ENCODE results near the gene PDXK. TPM values are rescaled to one million over a fixed set of nuclear protein-coding genes. Genes with fewer than 3 reads are reported as not detected.

The PDXK gene
- total RNA-seq, 1 donor from 2014 or later, result 72.0 TPM

DNA sequence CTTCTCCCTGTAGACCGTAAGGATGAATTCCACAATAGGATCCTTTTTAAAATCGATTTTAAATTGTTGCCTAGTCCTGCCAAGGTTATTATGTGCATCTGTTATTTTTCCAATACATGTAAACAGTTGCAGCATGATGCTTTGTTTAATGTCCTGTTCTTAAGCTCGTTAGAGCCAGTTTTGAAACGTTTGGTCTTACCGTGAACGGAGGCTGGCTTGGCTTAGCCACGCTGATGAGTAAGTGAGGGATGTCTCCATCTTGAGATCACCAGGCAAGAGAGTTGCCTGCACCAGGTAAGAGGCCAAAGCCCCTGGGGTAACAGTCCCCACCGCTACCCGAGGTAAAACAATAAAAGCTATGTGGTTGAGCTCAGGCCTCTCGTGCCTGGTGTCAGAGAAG is 39.9 kb downstream of the PDXK start:
- Mint-ChIP-seq H3K36me3 (ENCODE audit: low read depth, unreplicated experiment) (peaks cover 21% of the 10 kb centered on the region), H3K27ac (ENCODE audit: unreplicated experiment) (no peak overlapping the region), H3K9me3 (ENCODE audit: unreplicated experiment) (no peaks in the 10 kb centered on the region), H3K4me1 (ENCODE audit: unreplicated experiment) (no peaks in the 10 kb centered on the region), H3K4me3 (ENCODE audit: unreplicated experiment) (no peak overlapping the region), H3K27me3 (ENCODE audit: unreplicated experiment) (peaks cover 6% of the 10 kb centered on the region)
- TF ChIP-seq, protein P1, sequence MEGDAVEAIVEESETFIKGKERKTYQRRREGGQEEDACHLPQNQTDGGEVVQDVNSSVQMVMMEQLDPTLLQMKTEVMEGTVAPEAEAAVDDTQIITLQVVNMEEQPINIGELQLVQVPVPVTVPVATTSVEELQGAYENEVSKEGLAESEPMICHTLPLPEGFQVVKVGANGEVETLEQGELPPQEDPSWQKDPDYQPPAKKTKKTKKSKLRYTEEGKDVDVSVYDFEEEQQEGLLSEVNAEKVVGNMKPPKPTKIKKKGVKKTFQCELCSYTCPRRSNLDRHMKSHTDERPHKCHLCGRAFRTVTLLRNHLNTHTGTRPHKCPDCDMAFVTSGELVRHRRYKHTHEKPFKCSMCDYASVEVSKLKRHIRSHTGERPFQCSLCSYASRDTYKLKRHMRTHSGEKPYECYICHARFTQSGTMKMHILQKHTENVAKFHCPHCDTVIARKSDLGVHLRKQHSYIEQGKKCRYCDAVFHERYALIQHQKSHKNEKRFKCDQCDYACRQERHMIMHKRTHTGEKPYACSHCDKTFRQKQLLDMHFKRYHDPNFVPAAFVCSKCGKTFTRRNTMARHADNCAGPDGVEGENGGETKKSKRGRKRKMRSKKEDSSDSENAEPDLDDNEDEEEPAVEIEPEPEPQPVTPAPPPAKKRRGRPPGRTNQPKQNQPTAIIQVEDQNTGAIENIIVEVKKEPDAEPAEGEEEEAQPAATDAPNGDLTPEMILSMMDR (IDR thresholded peaks at IDR 0.05; ENCODE audit: unreplicated experiment), result no peak
- no peak for DNase-seq (ENCODE audit: low spot score)

DNA sequence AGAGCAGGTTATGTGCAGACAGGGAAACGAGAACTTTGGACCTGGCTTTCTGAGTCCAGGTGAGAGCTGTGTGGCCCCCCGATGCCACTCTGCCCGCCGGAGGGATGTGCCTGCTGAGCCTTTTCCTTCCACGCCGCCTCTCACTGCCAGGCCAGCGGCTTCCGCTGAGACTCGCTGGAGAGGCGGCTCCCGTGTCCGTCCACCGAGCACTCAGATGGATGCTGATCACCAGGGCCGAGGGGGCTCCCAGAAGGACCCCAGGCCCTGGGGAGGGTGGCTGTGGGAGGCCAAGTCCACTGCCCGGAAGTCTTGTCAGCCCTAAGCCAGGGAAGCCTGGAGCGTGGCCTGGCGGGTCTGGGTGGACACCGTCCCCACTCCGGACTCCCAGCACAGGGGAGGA is 40.7 kb downstream of the PDXK start:
- Mint-ChIP-seq H3K4me1 (ENCODE audit: unreplicated experiment) (no peaks in the 10 kb centered on the region), H3K4me3 (ENCODE audit: unreplicated experiment) (no peak overlapping the region), H3K9me3 (ENCODE audit: unreplicated experiment) (no peaks in the 10 kb centered on the region), H3K27me3 (ENCODE audit: unreplicated experiment) (peaks cover 7% of the 10 kb centered on the region), H3K36me3 (ENCODE audit: low read depth, unreplicated experiment) (peaks cover 16% of the 10 kb centered on the region), H3K27ac (ENCODE audit: unreplicated experiment) (no peak overlapping the region)
- DNase-seq (ENCODE audit: low spot score), result no peak
- TF ChIP-seq, protein P1 (IDR thresholded peaks at IDR 0.05; ENCODE audit: unreplicated experiment), result no peak

DNA sequence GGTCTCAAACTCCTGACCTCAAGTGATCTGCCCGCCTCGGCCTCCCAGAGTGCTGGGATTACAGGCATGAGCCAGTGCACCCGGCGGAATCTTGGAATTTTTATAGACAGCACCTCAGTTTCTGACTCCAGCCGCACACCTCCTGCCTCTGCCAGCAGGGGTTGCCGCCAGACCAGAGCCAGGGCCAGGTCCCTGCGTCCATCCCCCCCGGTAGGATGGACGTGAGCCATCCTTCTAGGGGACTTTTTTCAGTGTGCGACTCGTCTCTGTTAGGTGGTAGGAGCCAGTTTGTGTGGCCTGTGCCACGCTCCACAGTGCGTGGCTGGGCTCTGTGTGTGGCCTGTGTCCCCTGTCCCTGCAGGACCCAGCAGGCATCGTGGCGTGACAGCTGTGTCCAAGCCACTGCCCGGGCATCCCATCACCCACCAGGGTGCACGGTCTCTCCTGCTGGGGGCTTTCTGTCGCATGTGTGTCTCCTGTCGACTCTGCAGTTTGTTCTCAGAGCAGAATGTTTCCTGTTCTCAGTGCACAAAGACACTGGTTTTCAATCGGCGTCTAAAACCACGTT is 41.5 kb downstream of the PDXK start:
- TF ChIP-seq, protein P1 (IDR thresholded peaks at IDR 0.05; ENCODE audit: unreplicated experiment), result no peak
- Mint-ChIP-seq H3K9me3 (ENCODE audit: unreplicated experiment) (no peaks in the 10 kb centered on the region), H3K27me3 (ENCODE audit: unreplicated experiment) (peaks cover 7% of the 10 kb centered on the region), H3K36me3 (ENCODE audit: low read depth, unreplicated experiment) (peaks cover 16% of the 10 kb centered on the region), H3K27ac (ENCODE audit: unreplicated experiment) (no peak overlapping the region), H3K4me1 (ENCODE audit: unreplicated experiment) (no peaks in the 10 kb centered on the region), H3K4me3 (ENCODE audit: unreplicated experiment) (peak overlapping the region; percentile 31)
- no peak for DNase-seq (ENCODE audit: low spot score)

DNA sequence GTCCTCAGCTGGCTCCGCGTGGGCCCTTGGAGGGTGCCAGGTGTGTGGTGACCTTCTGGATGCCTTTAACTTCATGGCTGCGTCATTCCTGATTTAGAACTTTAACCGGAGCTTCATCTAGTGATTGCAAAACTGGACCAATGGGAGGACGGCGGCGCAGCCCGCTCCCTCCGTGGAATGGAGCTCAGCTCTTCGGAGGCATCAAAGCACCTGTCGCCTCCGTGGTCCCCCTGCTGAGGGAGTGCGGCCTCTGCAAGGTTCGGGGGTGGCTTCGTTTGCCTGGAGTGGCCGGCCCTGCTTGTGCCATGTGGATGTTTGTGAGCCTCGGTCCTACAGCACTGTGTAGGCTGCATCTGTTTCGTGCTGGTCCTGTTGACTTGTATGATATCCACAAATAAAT is 43.0 kb downstream of the PDXK start:
- Mint-ChIP-seq H3K9me3 (ENCODE audit: unreplicated experiment) (no peaks in the 10 kb centered on the region), H3K4me1 (ENCODE audit: unreplicated experiment) (no peaks in the 10 kb centered on the region), H3K27ac (ENCODE audit: unreplicated experiment) (no peak overlapping the region), H3K27me3 (ENCODE audit: unreplicated experiment) (peaks cover 2% of the 10 kb centered on the region), H3K36me3 (ENCODE audit: low read depth, unreplicated experiment) (peaks cover 9% of the 10 kb centered on the region), H3K4me3 (ENCODE audit: unreplicated experiment) (no peak overlapping the region)
- TF ChIP-seq, protein P1 (IDR thresholded peaks at IDR 0.05; ENCODE audit: unreplicated experiment), result no peak
- DNase-seq (ENCODE audit: low spot score), result no peak

DNA sequence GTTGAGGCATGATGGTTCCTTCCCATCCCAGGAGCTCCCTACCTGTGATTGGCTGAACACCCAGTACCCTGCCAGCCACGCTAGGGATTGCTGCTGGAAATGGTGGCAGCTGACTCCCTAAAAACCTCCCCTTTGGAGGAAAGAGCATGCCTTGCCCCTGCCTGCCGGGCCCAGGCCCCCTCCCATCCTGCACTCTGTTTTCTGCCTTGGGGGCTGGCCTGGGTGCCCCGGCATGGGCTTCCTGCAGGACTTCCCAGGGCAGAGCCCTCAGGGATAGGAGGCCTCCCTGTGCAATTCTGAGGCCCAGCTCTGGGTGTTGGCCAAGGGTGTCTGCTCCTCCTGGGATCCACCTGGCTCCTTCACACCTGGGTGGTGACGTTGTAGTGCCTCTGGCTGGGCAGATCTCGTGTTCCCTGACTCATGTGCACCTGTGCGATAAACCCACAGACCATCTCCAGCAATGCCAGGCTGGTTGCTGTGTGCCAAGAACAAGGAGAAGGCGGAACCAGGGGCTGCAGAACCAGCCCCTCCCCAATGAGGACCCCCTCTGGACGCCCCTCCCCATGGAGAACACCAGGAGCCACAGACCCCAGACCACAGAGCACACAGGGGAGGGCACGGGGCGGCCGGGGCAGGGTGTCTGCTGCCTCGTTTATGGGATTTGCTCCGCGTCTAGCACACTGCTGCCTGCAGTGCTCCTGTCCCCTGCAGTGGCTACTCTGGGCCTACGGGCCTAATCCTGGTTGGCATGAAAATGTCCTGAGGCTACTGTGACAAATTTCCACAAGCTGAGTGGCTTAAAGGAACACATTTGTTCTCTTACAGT is 43.6 kb downstream of the PDXK start:
- no peaks in the 10 kb centered on the region for H3K9me3 Mint-ChIP-seq (ENCODE audit: unreplicated experiment)
- peaks cover 4% of the 10 kb centered on the region for H3K4me1 Mint-ChIP-seq (ENCODE audit: unreplicated experiment)
- H3K27ac Mint-ChIP-seq (ENCODE audit: unreplicated experiment), result no peak overlapping the region
- H3K36me3 Mint-ChIP-seq (ENCODE audit: low read depth, unreplicated experiment), result peaks cover 9% of the 10 kb centered on the region
- peaks cover 2% of the 10 kb centered on the region for H3K27me3 Mint-ChIP-seq (ENCODE audit: unreplicated experiment)
- TF ChIP-seq, protein P1 (IDR thresholded peaks at IDR 0.05; ENCODE audit: unreplicated experiment), result no peak
- no peak for DNase-seq (ENCODE audit: low spot score)
- no peak overlapping the region for H3K4me3 Mint-ChIP-seq (ENCODE audit: unreplicated experiment)

Data from endothelial cell (in vitro differentiated cells).